K562 (cell line): Measurements from ENCODE around the gene FAM72D. TPM values are rescaled to one million over a fixed set of nuclear protein-coding genes. Genes with fewer than 3 reads are reported as not detected.
"Not testable (repeated sequence)": the region's sequence is repeated elsewhere in the genome, so short reads cannot be mapped to it uniquely, and the experiment has no call there.

Experiments
- ATAC-seq: fragments of 200-7000 bp; cut with Tn5 transposase; 3 replicates; pipeline ENCODE4 v1.9.1; 2020; ENCODE audit warnings: moderate library complexity
- BruUV-seq: library from RNA; stranded (reverse); fragments of 400-500 nt; replicated peaks from 2 replicates; lab custom pipeline; 2021; lab: Mats Ljungman, UMichigan
- CTCF ChIA-PET: fragments of 300-600 bp; formaldehyde crosslinking; extraction: SDS; loops from one replicate; lab custom pipeline; 2021; ENCODE audit warnings: low intra/inter-chr PET ratio; lab: Yijun Ruan, JAX
- POLR2A ChIA-PET: fragments of 300-600, 350-650 bp; sonication (Branson Sonifier 250); formaldehyde crosslinking; extraction: SDS; loops from one replicate; lab custom pipeline; 2021; ENCODE audit warnings: antibody characterized with exemption, inconsistent platforms; lab: Yijun Ruan, JAX
- DNase-seq, 4 experiments: peaks; one replicate each; pipeline versions ENCODE4 v3.0.0 to v3.0.0-alpha.2; 2011 to 2018; ENCODE audit warnings: low spot score in 3 of 4, mixed read lengths in 3 of 4; ENCODE audit errors: extremely low read depth in 1 of 4
- FAIRE-seq: peaks from 2 replicates; lab custom pipeline; 2011; peaks lifted over from hg19 to GRCh38; lab: Jason Lieb, UNC
- H2AFZ ChIP-seq: 2 replicates; pipeline ENCODE4 v1.6.0; 2011; ENCODE audit warnings: low read depth, low read length, control low read depth, inconsistent platforms
- H3K27ac ChIP-seq: fragments of 200-600 bp; 3 replicates; pipeline ENCODE4 v1.8.0; 2011; ENCODE audit warnings: low read depth, mild to moderate bottlenecking, control low read depth, inconsistent platforms, low read length, moderate library complexity, mixed read lengths; ENCODE audit errors: extremely low read depth
- H3K27me3 ChIP-seq, 2 experiments: fragments of 300-600 bp in 1 of 2; 2 replicates in 1 of 2; 3 replicates in 1 of 2; pipeline versions ENCODE4 v1.6.0 to v1.8.0; 2011; ENCODE audit warnings: inconsistent platforms in 2 of 2, low read length in 2 of 2, mild to moderate bottlenecking in 1 of 2, mixed read lengths in 1 of 2, moderate library complexity in 1 of 2; ENCODE audit not compliant: control insufficient read depth in 2 of 2, insufficient read depth in 2 of 2
- H3K36me3 ChIP-seq: fragments of 300-600 bp; 3 replicates; pipeline ENCODE4 v1.8.0; 2011; ENCODE audit warnings: mild to moderate bottlenecking, low read length, inconsistent platforms; ENCODE audit not compliant: control insufficient read depth, insufficient read depth
- H3K4me1 ChIP-seq, 2 experiments: fragments of 200-600 bp in 1 of 2; replicated peaks in 1 of 2; 2 replicates in 1 of 2; 3 replicates in 1 of 2; pipeline versions ENCODE4 v1.5.1 to v1.8.0; 2011; ENCODE audit warnings: inconsistent platforms in 2 of 2, low read length in 2 of 2, mild to moderate bottlenecking in 1 of 2, mixed read lengths in 1 of 2, moderate library complexity in 1 of 2; ENCODE audit not compliant: control insufficient read depth in 2 of 2, insufficient read depth in 2 of 2
- H3K4me2 ChIP-seq: 2 replicates; pipeline ENCODE4 v1.6.1; 2011; ENCODE audit warnings: low read length, control low read depth, inconsistent platforms, mixed read lengths; ENCODE audit not compliant: insufficient read depth
- H3K4me3 ChIP-seq: fragments of 200-600 bp; sonication (generic), shearing (Covaris generic); 2 replicates; pipeline ENCODE4 v1.5.1; 2016; ENCODE audit warnings: control low read depth, inconsistent platforms
- H3K79me2 ChIP-seq: fragments of 200-600 bp; 3 replicates; pipeline ENCODE4 v1.8.0; 2011; ENCODE audit warnings: low read length, inconsistent platforms; ENCODE audit not compliant: control insufficient read depth, insufficient read depth
- H3K9ac ChIP-seq, 2 experiments: 2 replicates each; pipeline versions ENCODE4 v1.6.0 to v1.6.1; 2011; ENCODE audit warnings: low read depth in 2 of 2, low read length in 2 of 2, control low read depth in 1 of 2, inconsistent platforms in 1 of 2, mild to moderate bottlenecking in 1 of 2, mixed read lengths in 1 of 2; ENCODE audit not compliant: insufficient read depth in 1 of 2
- H3K9me1 ChIP-seq: one replicate; pipeline ENCODE4 v1.6.0; 2011; ENCODE audit warnings: inconsistent platforms, mild to moderate bottlenecking, low read length, moderate library complexity; ENCODE audit not compliant: control insufficient read depth, insufficient read depth
- H3K9me3 ChIP-seq: replicated peaks from 2 replicates; pipeline ENCODE4 v1.5.1; 2011; ENCODE audit warnings: low read depth, low read length, inconsistent platforms; ENCODE audit not compliant: control insufficient read depth, insufficient read depth
- H4K20me1 ChIP-seq: replicated peaks from 2 replicates; pipeline ENCODE4 v1.6.1; 2011; ENCODE audit warnings: low read length, inconsistent platforms, mixed read lengths; ENCODE audit not compliant: control insufficient read depth, insufficient read depth
- WGBS: fragments of 100-300 bp; shearing (Covaris generic); methylation state at CpG from one replicate; pipeline ENCODE4 v1.1.6; 2016; ENCODE audit warnings: low coverage, mixed read lengths; ENCODE audit not compliant: insufficient coverage; ENCODE audit errors: missing lambda C conversion rate; 5-methylcytosine and 5-hydroxymethylcytosine counted together
- in situ Hi-C: fragments of 300-500 bp; cut with MboI; formaldehyde crosslinking; loops from 4 replicates; pipeline ENCODE4 v1.15.0; 2018; ENCODE audit warnings: inconsistent platforms, mixed read lengths
- intact Hi-C: fragments of 100-400 bp; cut with micrococcal nuclease; formaldehyde crosslinking; loops from 2 replicates; pipeline ENCODE4 v1.14.2; 2022
- polyA plus RNA-seq, 8 experiments: library from polyadenylated mRNA; depleted of rRNA in 4 of 8; stranded (reverse) in 5 of 8; unstranded in 3 of 8; fragments of >200 nt; fragmentation: Nextera tagmentation in 2 of 8; fragmentation: Illumina TruSeq in 1 of 8; extraction: Ambion mirVana in 2 of 8; extraction: Trizol in 1 of 8; gene quantifications; 2 replicates each; pipeline versions ENCODE4 v1.2.1 to v1.2.3, GENCODE V29; 2011 to 2014; ENCODE audit warnings: inconsistent platforms in 1 of 8, missing spikeins in 1 of 8
- total RNA-seq, 7 experiments: library from RNA; depleted of rRNA in 6 of 7; stranded (reverse); fragments of >200 nt in 6 of 7; fragmentation: Illumina TruSeq in 2 of 7; extraction: Trizol in 2 of 7; gene quantifications; 2 replicates each; pipeline versions ENCODE4 v1.2.1 to v1.2.3, GENCODE V29; 2011 to 2021; ENCODE audit warnings: low replicate concordance in 1 of 7

Gene FAM72D
- total and polyA plus RNA-seq, 9 of the 15 experiments (the other 6 are each of a cell fraction or from before 2014, with no cell fraction given) = 5.5 to 36.5 (median 20.1) TPM

DNA sequence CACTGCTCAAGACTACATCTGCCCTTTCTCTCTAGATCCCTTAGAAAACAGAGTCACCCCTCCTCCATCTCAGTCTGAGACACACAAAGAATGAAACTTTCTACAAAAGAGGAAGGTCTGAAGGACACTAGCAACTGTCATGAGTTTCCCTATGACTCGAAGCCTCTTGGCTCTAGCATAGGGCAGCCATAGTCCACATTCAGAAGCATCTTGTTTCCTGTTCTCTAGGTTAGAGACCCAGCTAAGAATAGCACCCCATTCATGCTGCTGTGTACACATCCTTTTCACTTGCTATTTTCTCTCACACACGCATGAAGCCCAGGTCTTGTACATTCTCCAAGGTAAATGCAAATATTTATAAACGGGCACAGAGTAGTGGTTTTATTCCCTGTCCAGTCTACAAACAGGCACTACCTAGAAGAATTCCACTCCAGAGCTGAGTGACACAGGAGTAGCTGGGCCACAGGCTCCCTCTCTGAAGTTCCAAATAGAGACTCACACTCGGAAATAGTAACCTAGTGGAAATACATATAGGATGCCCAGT lies 40.5 kb upstream of the FAM72D start:
- POLR2A ChIA-PET, H3K9me1 ChIP-seq, in situ Hi-C loops, DNase-seq, H3K27me3 ChIP-seq, H3K4me1 ChIP-seq, H3K27ac ChIP-seq, H3K9ac ChIP-seq, H3K9me3 ChIP-seq, FAIRE-seq, H3K79me2 ChIP-seq, H4K20me1 ChIP-seq, H3K4me2 ChIP-seq, H2AFZ ChIP-seq, H3K36me3 ChIP-seq, CTCF ChIA-PET, H3K4me3 ChIP-seq, intact Hi-C loops: not testable (repeated sequence)
- TSS peak; percentile 33 for BruUV-seq
- no CpG with 5 or more reads among the region's 4 CpGs for WGBS
- peak; percentile 37 for ATAC-seq

DNA sequence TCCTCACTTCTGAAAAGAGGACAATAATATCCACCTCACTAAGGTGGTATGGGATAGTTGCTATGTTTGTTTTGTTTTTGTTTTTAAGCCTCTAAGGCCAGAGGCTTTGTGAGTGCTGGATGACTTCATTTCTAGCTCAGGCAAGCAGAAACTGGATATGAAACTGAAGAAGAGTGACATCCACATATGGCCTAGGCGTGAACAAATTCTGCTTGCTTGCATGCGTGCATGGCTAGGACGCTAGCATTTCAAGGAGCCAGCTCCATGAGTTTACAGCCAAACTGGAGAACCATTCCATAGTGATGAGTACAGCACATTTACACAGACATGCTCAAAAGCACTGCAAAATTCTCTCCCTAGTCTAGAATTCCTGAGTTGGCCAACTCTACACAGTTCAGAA lies 37.6 kb upstream of the FAM72D start:
- not testable (repeated sequence) for H3K9ac ChIP-seq, BruUV-seq

DNA sequence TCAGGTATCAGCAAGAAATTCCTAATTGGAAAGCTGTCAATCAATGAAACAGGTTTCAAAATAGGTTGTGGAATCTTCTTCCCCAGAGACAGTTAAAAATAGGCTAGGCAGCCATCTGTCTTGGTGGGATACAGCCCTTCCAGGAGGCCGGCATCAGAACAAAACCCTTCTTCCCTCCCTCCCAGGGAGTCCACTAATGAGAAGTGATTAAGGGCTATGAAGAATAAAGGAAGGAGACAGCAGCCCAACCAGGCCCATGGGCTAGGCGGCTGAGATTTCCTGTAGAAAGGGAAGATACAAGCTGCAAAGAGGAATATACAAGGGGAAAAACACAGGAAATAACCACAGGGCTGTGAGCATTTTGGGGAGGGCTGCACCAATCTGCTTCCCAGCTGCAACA lies 32.5 kb upstream of the FAM72D start:
- H3K9me1 ChIP-seq, H3K27me3 ChIP-seq, H2AFZ ChIP-seq, FAIRE-seq, H3K79me2 ChIP-seq, POLR2A ChIA-PET, H3K4me1 ChIP-seq, CTCF ChIA-PET, in situ Hi-C loops, ATAC-seq, H3K9me3 ChIP-seq, H3K36me3 ChIP-seq, DNase-seq, H3K27ac ChIP-seq, H3K4me2 ChIP-seq, intact Hi-C loops, H4K20me1 ChIP-seq, H3K4me3 ChIP-seq, BruUV-seq, H3K9ac ChIP-seq: not testable (repeated sequence)
- no CpG with 5 or more reads among the region's 2 CpGs for WGBS

More for the DNA sequence above, 37.6 kb upstream of the FAM72D start:
- DNase-seq, FAIRE-seq, H3K4me3 ChIP-seq, intact Hi-C loops, H3K9me3 ChIP-seq, H4K20me1 ChIP-seq, H3K36me3 ChIP-seq, H3K4me1 ChIP-seq, ATAC-seq, CTCF ChIA-PET, H3K79me2 ChIP-seq, H2AFZ ChIP-seq, H3K27me3 ChIP-seq, in situ Hi-C loops, H3K4me2 ChIP-seq, POLR2A ChIA-PET, H3K9me1 ChIP-seq, H3K27ac ChIP-seq: not testable (repeated sequence)
- no CpG with 5 or more reads among the region's 3 CpGs for WGBS

- H3K9me3 ChIP-seq, DNase-seq, FAIRE-seq, CTCF ChIA-PET, H3K79me2 ChIP-seq, H3K4me2 ChIP-seq, H2AFZ ChIP-seq, H3K36me3 ChIP-seq, intact Hi-C loops, POLR2A ChIA-PET, H3K9me1 ChIP-seq, H3K27me3 ChIP-seq, H3K4me3 ChIP-seq, BruUV-seq, in situ Hi-C loops, H4K20me1 ChIP-seq, H3K9ac ChIP-seq, H3K27ac ChIP-seq, ATAC-seq, H3K4me1 ChIP-seq: not testable (repeated sequence)
- no CpG with 5 or more reads among the region's 2 CpGs for WGBS
Measured at GRCh38 chr1:145063941-145064648, 31.7 kb upstream of the FAM72D start.
